DND-41 (cell line): ENCODE measurements around the gene LANCL3.

Experiments used
- ATAC-seq: fragments of 200-7000 bp; cut with Tn5 transposase; 3 replicates; pipeline ENCODE4 v1.9.1; 2021; ENCODE audit warnings: low read depth; ENCODE audit not compliant: insufficient read depth
- DNase-seq: peaks from one replicate; pipeline ENCODE4 v3.0.0-alpha.2; 2020
- H2AFZ ChIP-seq: 2 replicates; pipeline ENCODE4 v1.6.0; 2012; ENCODE audit warnings: low read depth, low read length
- H3K27ac ChIP-seq: 2 replicates; pipeline ENCODE4 v1.5.1; 2012; ENCODE audit warnings: low read length, inconsistent platforms
- H3K27me3 ChIP-seq: fragments of 200-600 bp; sonication (generic); 2 replicates; pipeline ENCODE4 v1.6.0; 2012; ENCODE audit warnings: low read length, mild to moderate bottlenecking, inconsistent platforms; ENCODE audit not compliant: insufficient read depth, poor library complexity
- H3K36me3 ChIP-seq: 2 replicates; pipeline ENCODE4 v1.5.1; 2012; ENCODE audit warnings: low read length, inconsistent platforms; ENCODE audit not compliant: insufficient read depth
- H3K4me1 ChIP-seq: 2 replicates; pipeline ENCODE4 v1.5.1; 2012; ENCODE audit warnings: mild to moderate bottlenecking, low read length; ENCODE audit not compliant: insufficient read depth
- H3K4me2 ChIP-seq: 2 replicates; pipeline ENCODE4 v1.6.0; 2012; ENCODE audit warnings: mild to moderate bottlenecking, moderate library complexity, low read length, inconsistent platforms; ENCODE audit not compliant: insufficient read depth
- H3K4me3 ChIP-seq, 2 experiments: fragments of 200-600 bp in 1 of 2; shearing (Covaris generic) in 1 of 2; 2 replicates each; pipeline ENCODE4 v1.5.1; 2012 to 2016; ENCODE audit warnings: inconsistent platforms in 2 of 2, low read length in 2 of 2, mild to moderate bottlenecking in 2 of 2, low read depth in 1 of 2, moderate library complexity in 1 of 2
- H3K79me2 ChIP-seq: 2 replicates; pipeline ENCODE4 v1.6.0; 2012; ENCODE audit warnings: low read length, inconsistent platforms; ENCODE audit not compliant: insufficient read depth
- H3K9ac ChIP-seq: 2 replicates; pipeline ENCODE4 v1.6.0; 2012; ENCODE audit warnings: low read depth, mild to moderate bottlenecking, inconsistent platforms, low read length, moderate library complexity
- H3K9me3 ChIP-seq: 2 replicates; pipeline ENCODE4 v1.5.1; 2012; ENCODE audit warnings: low read length, moderate library complexity, mild to moderate bottlenecking, inconsistent platforms; ENCODE audit not compliant: insufficient read depth, severe bottlenecking
- H4K20me1 ChIP-seq: 2 replicates; pipeline ENCODE4 v1.6.0; 2012; ENCODE audit warnings: low read length; ENCODE audit not compliant: insufficient read depth
- EZH2 ChIP-seq: IDR thresholded peaks from 3 replicates; pipeline ENCODE4 v1.6.1; 2012; ENCODE audit warnings: borderline replicate concordance, low read depth, mild to moderate bottlenecking, moderate library complexity, low read length, inconsistent platforms; ENCODE audit not compliant: severe bottlenecking
- TF ChIP-seq, protein P1 (sequence below): IDR thresholded peaks from 2 replicates; pipeline ENCODE4 v1.5.1; 2012; ENCODE audit warnings: borderline replicate concordance, low read length, moderate library complexity, mild to moderate bottlenecking; ENCODE audit not compliant: poor library complexity, severe bottlenecking; ENCODE audit errors: extremely low read depth

Gene LANCL3

DNA sequence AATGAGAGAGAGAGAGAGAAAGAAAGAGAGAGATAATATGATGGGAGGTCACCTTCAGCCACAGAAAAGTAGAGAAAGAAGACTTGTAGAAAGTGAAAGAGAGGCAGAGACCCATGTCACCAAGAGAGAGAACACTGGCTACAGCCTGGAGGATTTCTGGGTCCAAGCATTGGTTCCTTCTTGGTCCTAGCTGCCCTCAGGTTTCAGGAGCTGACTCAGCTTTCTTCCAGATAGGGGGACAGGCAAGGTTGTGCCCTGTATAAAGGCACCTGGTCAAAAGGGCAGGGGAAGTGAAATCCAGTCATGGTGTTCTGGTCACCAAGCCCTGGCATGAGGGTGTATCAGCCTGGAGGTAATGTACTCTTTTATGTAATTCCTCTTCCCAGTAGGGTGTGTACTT, 66.6 kb downstream of the LANCL3 start:
- Histone ChIP-seq H3K79me2 (no peaks in the 10 kb centered on the region), H3K4me1 (no peaks in the 10 kb centered on the region), H3K9me3 (no peaks in the 10 kb centered on the region), H3K4me3 (no peak overlapping the region), H3K27me3 (no peaks in the 10 kb centered on the region), H3K27ac (no peak overlapping the region), H2AFZ (no peak overlapping the region), H3K4me2 (no peak overlapping the region), H4K20me1 (no peaks in the 10 kb centered on the region), H3K36me3 (no peaks in the 10 kb centered on the region), H3K9ac (no peak overlapping the region)
- DNase-seq: no peak
- ATAC-seq: no peak
- no peak for TF ChIP-seq EZH2
- TF ChIP-seq, protein P1, sequence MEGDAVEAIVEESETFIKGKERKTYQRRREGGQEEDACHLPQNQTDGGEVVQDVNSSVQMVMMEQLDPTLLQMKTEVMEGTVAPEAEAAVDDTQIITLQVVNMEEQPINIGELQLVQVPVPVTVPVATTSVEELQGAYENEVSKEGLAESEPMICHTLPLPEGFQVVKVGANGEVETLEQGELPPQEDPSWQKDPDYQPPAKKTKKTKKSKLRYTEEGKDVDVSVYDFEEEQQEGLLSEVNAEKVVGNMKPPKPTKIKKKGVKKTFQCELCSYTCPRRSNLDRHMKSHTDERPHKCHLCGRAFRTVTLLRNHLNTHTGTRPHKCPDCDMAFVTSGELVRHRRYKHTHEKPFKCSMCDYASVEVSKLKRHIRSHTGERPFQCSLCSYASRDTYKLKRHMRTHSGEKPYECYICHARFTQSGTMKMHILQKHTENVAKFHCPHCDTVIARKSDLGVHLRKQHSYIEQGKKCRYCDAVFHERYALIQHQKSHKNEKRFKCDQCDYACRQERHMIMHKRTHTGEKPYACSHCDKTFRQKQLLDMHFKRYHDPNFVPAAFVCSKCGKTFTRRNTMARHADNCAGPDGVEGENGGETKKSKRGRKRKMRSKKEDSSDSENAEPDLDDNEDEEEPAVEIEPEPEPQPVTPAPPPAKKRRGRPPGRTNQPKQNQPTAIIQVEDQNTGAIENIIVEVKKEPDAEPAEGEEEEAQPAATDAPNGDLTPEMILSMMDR: no peak

DNA sequence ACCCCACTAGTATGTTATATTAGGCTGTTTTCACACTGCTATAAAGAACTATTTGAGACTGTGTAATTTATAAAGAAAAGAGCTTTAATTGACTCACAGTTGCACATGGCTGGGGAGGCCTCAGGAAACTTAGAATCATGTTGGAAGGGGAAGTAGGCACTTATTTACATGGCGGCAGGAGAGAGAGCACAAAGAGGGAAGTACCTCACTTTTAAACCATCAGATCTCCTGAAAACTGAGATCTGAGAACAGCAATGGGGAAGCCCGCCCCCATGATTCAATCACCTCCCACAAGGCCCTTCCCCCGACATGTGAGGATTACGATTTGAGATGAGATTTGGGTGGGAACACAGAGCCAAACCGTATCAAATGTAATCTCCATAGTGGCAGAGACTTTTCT, 68.7 kb downstream of the LANCL3 start:
- H3K4me3 ChIP-seq: no peak overlapping the region
- no peak for ATAC-seq

DNA sequence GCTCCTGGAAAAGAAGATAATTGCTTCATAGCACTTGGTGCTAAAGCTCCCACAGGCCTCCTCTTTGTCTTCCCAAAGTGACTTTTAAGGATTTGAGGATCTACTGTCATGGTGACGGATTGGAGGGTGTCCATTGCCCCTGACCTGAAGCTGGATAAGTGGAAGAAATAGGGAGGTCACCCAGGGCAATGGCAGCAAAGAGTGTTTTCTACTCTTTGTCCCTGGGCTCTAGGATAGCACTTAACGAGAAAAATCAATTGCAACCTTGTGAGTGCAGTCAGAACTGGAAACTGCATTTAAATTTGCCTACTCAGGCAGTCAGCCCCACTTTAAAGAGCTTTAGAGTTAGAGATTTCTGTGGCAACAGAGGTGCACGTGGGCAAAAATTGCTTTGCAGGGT, 70.4 kb downstream of the LANCL3 start:
- no peak for DNase-seq
- H3K27ac ChIP-seq: no peak overlapping the region
- no peak overlapping the region for H2AFZ ChIP-seq
- H3K4me3 ChIP-seq: no peak overlapping the region
- no peaks in the 10 kb centered on the region for H3K4me1 ChIP-seq
- no peak for ATAC-seq
- H3K9me3 ChIP-seq: no peaks in the 10 kb centered on the region
- H3K79me2 ChIP-seq: no peaks in the 10 kb centered on the region
- H3K9ac ChIP-seq: no peak overlapping the region
- no peaks in the 10 kb centered on the region for H3K27me3 ChIP-seq
- TF ChIP-seq, protein P1: no peak
- TF ChIP-seq EZH2: no peak
- H3K36me3 ChIP-seq: no peaks in the 10 kb centered on the region
- no peaks in the 10 kb centered on the region for H4K20me1 ChIP-seq
- no peak overlapping the region for H3K4me2 ChIP-seq

More for the DNA sequence above, 68.7 kb downstream of the LANCL3 start:
- Histone ChIP-seq H3K27me3 (no peaks in the 10 kb centered on the region), H3K79me2 (no peaks in the 10 kb centered on the region), H2AFZ (no peak overlapping the region), H3K4me1 (no peaks in the 10 kb centered on the region), H3K9ac (no peak overlapping the region), H4K20me1 (no peaks in the 10 kb centered on the region), H3K27ac (no peak overlapping the region), H3K4me2 (no peak overlapping the region), H3K36me3 (no peaks in the 10 kb centered on the region), H3K9me3 (no peaks in the 10 kb centered on the region)
- TF ChIP-seq, protein P1: no peak
- TF ChIP-seq EZH2: no peak
- DNase-seq: no peak
